Testis (tissue), 3 donors: ENCODE results near the gene FBXL17. TPM values are rescaled to one million over a fixed set of nuclear protein-coding genes. Genes with fewer than 3 reads are reported as not detected.

ENCODE experiments used
- DNase-seq: peaks from one replicate; pipeline ENCODE4 v3.0.0-alpha.2; 2019
- H3K27ac ChIP-seq, 2 donors: fragments of 200-600 bp; sonication (generic); one replicate each; pipeline ENCODE4 v1.5.1; 2019
- H3K27me3 ChIP-seq: fragments of 200-600 bp; sonication (generic); one replicate; pipeline ENCODE4 v1.5.1; 2019
- H3K36me3 ChIP-seq: fragments of 200-600 bp; sonication (generic); one replicate; pipeline ENCODE4 v1.5.1; 2017; ENCODE audit warnings: low read depth; ENCODE audit errors: missing control alignments
- H3K4me1 ChIP-seq: fragments of 200-600 bp; sonication (generic); one replicate; pipeline ENCODE4 v1.5.1; 2019
- H3K4me3 ChIP-seq, 2 donors: fragments of 200-600 bp; sonication (generic); one replicate each; pipeline ENCODE4 v1.5.1; 2017 to 2019
- H3K9me3 ChIP-seq: fragments of 200-600 bp; sonication (generic); one replicate; pipeline ENCODE4 v1.5.1; 2017
- CTCF ChIP-seq, 3 experiments: fragments of 450-650 bp in 2 of 3; fragments of 200-600 bp in 1 of 3; sonication (generic) in 1 of 3; IDR thresholded peaks; one replicate each; pipeline ENCODE4 v1.5.1; 2016 to 2019; ENCODE audit warnings: antibody characterized with exemption in 3 of 3, mild to moderate bottlenecking in 2 of 3, moderate library complexity in 1 of 3
- POLR2A ChIP-seq: fragments of 450-650 bp; IDR thresholded peaks from one replicate; pipeline ENCODE4 v1.6.1; 2017; ENCODE audit warnings: antibody characterized with exemption, mild to moderate bottlenecking, moderate library complexity
- WGBS, 2 donors: methylation state at CpG; one replicate each; pipeline ENCODE4 v1.1.5; 2018; 5-methylcytosine and 5-hydroxymethylcytosine counted together
- intact Hi-C: fragments of 100-400 bp; cut with DNase I; formaldehyde crosslinking; loops from one replicate; pipeline ENCODE4 v1.15.1; 2023; ENCODE audit warnings: low total_unique reads
- polyA plus RNA-seq: library from polyadenylated mRNA; stranded (reverse); fragments of 350-450 nt; fragmentation: Illumina TruSeq; extraction: RNeasy Lipid Tissue Mini Kit (QIAGEN cat#74804); gene quantifications from one replicate; pipeline ENCODE4 v1.2.3, GENCODE V29; 2014; ENCODE audit warnings: low read depth, low replicate concordance; ENCODE audit not compliant: insufficient read depth
- total RNA-seq, 2 donors: library from RNA; depleted of rRNA; stranded (reverse); fragments of >200 nt; gene quantifications; one replicate each; pipeline ENCODE4 v1.2.3, GENCODE V29; 2016

Gene FBXL17
- total and polyA plus RNA-seq, 3 donors from 2014 or later: 20.7 to 25.1 (median 22.6) TPM

- no peaks in the 10 kb centered on the region for H3K9me3 ChIP-seq
- intact Hi-C loops: no loop called here
- no peak overlapping the region for H3K4me3 ChIP-seq
- H3K36me3 ChIP-seq: no peaks in the 10 kb centered on the region
- WGBS, 2 donors: 88 to 96% methylated on average over 1 of the region's 1 CpG
- no peak for TF ChIP-seq POLR2A
- TF ChIP-seq CTCF (IDR thresholded peaks at IDR 0.05): no peak
- no peak overlapping the region for H3K27ac ChIP-seq
- no peak for DNase-seq
- H3K4me1 ChIP-seq: no peaks in the 10 kb centered on the region
- H3K27me3 ChIP-seq: no peaks in the 10 kb centered on the region
Observed at GRCh38 chr5:107860044-107860443, 521.9 kb downstream of the FBXL17 start.

GRCh38 chr5:107858788-107859187, 523.1 kb downstream of the FBXL17 start:
- H3K4me3 ChIP-seq: no peak overlapping the region
- H3K4me1 ChIP-seq: no peaks in the 10 kb centered on the region
- DNase-seq: no peak
- no peaks in the 10 kb centered on the region for H3K9me3 ChIP-seq
- 64 to 66% methylated on average over 3 of the region's 3 CpGs for WGBS, 2 donors
- no peak overlapping the region for H3K27ac ChIP-seq
- no peaks in the 10 kb centered on the region for H3K36me3 ChIP-seq
- intact Hi-C loops: no loop called here
- no peak for TF ChIP-seq CTCF (IDR thresholded peaks at IDR 0.05)
- no peak for TF ChIP-seq POLR2A
- no peaks in the 10 kb centered on the region for H3K27me3 ChIP-seq

- intact Hi-C loops: no loop called here
- no peaks in the 10 kb centered on the region for H3K27me3 ChIP-seq
- WGBS, 2 donors: 81% methylated on average over 4 of the region's 4 CpGs
- no peaks in the 10 kb centered on the region for H3K36me3 ChIP-seq
- no peak overlapping the region for H3K27ac ChIP-seq
- DNase-seq: no peak
- H3K4me3 ChIP-seq: no peak overlapping the region
- TF ChIP-seq POLR2A (no peak), CTCF (IDR thresholded peaks at IDR 0.05) (no peak)
- no peaks in the 10 kb centered on the region for H3K4me1 ChIP-seq
- no peaks in the 10 kb centered on the region for H3K9me3 ChIP-seq
Observed at GRCh38 chr5:107858324-107858723, 523.6 kb downstream of the FBXL17 start.

- Histone ChIP-seq H3K4me1 (no peaks in the 10 kb centered on the region), H3K9me3 (no peaks in the 10 kb centered on the region), H3K36me3 (no peaks in the 10 kb centered on the region), H3K27ac (no peak overlapping the region), H3K27me3 (no peaks in the 10 kb centered on the region), H3K4me3 (no peak overlapping the region)
- 98% methylated on average over 2 of the region's 2 CpGs for WGBS, 2 donors
- DNase-seq: no peak
- intact Hi-C loops: no loop called here
- TF ChIP-seq POLR2A (no peak), CTCF (IDR thresholded peaks at IDR 0.05) (no peak)
Observed at GRCh38 chr5:107857785-107858184, 524.1 kb downstream of the FBXL17 start.

- Histone ChIP-seq H3K36me3 (no peaks in the 10 kb centered on the region), H3K9me3 (no peaks in the 10 kb centered on the region), H3K4me1 (no peaks in the 10 kb centered on the region), H3K27me3 (no peaks in the 10 kb centered on the region), H3K4me3 (no peak overlapping the region), H3K27ac (no peak overlapping the region)
- TF ChIP-seq CTCF (IDR thresholded peaks at IDR 0.05): no peak
- TF ChIP-seq POLR2A: no peak
- 82 to 90% methylated on average over 2 of the region's 2 CpGs for WGBS, 2 donors
- intact Hi-C loops: no loop called here
- no peak for DNase-seq
Observed at GRCh38 chr5:107855171-107855570, 526.7 kb downstream of the FBXL17 start.
